Measurements from ENCODE around the gene DUS1L. TPM values are rescaled to one million over a fixed set of nuclear protein-coding genes. Genes with fewer than 3 reads are reported as not detected.

Gene DUS1L
- total and polyA plus RNA-seq, 2 donors (not counting 1 experiment from before 2014, with no cell fraction given): 109 to 241 TPM

DNA sequence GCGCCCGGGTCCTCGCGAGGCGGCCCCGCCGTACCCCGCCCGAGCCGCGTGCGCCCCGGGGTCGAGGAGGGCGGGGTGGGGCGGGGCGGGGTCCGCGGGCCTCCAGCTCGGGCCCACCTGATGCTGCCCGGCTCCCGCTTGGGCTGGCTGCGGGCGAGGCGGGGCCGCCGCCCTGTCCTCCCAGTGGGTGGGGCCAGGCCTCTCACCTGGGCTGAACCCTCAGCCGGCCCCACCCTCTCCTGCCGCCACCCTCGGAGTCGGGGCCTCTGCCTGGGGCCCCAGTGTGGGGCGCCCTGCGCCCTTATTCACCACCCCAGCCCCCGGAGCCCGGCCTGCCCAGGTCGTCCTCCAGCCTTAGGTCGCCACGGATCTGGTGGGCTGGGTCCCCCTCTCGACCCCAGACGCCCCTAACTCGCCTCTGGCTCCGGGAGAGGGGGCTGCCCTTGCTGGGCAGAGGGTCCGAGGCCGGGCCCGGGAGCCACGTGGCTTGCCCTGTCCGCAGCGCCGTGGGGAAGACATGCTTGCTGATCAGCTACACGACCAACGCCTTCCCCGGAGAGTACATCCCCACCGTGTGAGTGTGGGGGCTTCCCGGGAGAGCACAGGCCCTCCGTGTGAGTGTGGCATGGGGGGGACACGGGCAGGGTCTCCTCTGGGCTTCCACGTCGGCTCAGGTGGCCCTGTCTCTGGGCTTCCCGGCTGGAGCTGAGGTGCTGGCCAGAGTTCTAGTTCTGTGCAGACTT is 33.5 kb downstream of the DUS1L start:
- no peak for DNase-seq
- peak overlapping the region; percentile 76 for H3K4me3 Mint-ChIP-seq
- WGBS (ENCODE audit: insufficient coverage): 15% methylated on average over 59 of the region's 59 CpGs
- H3K9ac ChIP-seq (ENCODE audit: low read length): no peak overlapping the region
- H4K20me1 ChIP-seq (ENCODE audit: control insufficient read depth, insufficient read depth, low read length, poor library complexity, severe bottlenecking): peaks cover 52% of the 10 kb centered on the region
- no peaks in the 10 kb centered on the region for H3K9me3 Mint-ChIP-seq (ENCODE audit: insufficient read depth)
- H3K4me2 ChIP-seq (replicated peaks; ENCODE audit: low read depth, low read length, poor library complexity, severe bottlenecking): peak overlapping the region; percentile 66
- peaks cover 14% of the 10 kb centered on the region for H3K79me2 ChIP-seq (ENCODE audit: control insufficient read depth, insufficient read depth, low read length)
- peaks cover 29 to 34% of the 10 kb centered on the region in 2 donors for H3K4me1 ChIP-seq (ENCODE audit: control insufficient read depth in 2 of 2, insufficient read depth in 2 of 2, low read length in 2 of 2)
- TF ChIP-seq CTCF (IDR thresholded peaks at IDR 0.05) (no peak), EZH2 (IDR thresholded peaks at IDR 0.05; ENCODE audit: borderline replicate concordance, insufficient read depth, low read depth, low read length, poor library complexity, severe bottlenecking) (no peak)
- H3K27ac Mint-ChIP-seq: no peak overlapping the region
- no peaks in the 10 kb centered on the region for H3K27me3 Mint-ChIP-seq
- no peak overlapping the region for H2AFZ ChIP-seq (ENCODE audit: insufficient read depth, low read depth, low read length, poor library complexity, severe bottlenecking)
- H3K36me3 ChIP-seq (replicated peaks in 1 of 2; ENCODE audit: control extremely low read depth in 1 of 2, control insufficient read depth in 1 of 2, extremely low read depth in 1 of 2, insufficient read depth in 2 of 2, low read length in 1 of 2): no peaks in the 10 kb centered on the region
- intact Hi-C loops (cut with micrococcal nuclease): loop anchor here (10.0 kb wide), 1 partner anchor 523 kb away; no protein-coding TSS in a partner anchor
- peaks cover 0 to 39% (median 3%) of the 10 kb centered on the region in 4 experiments for H3K27me3 ChIP-seq (replicated peaks in 1 of 4; ENCODE audit: control extremely low read depth in 1 of 4, control insufficient read depth in 3 of 4, insufficient read depth in 4 of 4, low read length in 3 of 4)
- ChIA-PET POLR2A (interaction anchor here (0.8 kb wide), 1 partner anchor 19 kb away, joined by 3 read pairs; no protein-coding TSS in a partner anchor), CTCF (interaction anchor here (1.5 kb wide), 1 partner anchor 73 kb away, joined by 4 read pairs; no protein-coding TSS in a partner anchor)
- peak overlapping the region in 2 of 5 experiments; percentile 11 to 19 for H3K4me3 ChIP-seq (ENCODE audit: control extremely low read depth in 1 of 5, extremely low read depth in 1 of 5, insufficient read depth in 1 of 5, low read depth in 2 of 5, low read length in 4 of 5)
- H3K4me1 Mint-ChIP-seq: peaks cover 21% of the 10 kb centered on the region
- ATAC-seq (ENCODE audit: low read depth): peak; percentile 16
- H3K9me3 ChIP-seq (ENCODE audit: control extremely low read depth in 1 of 3, control insufficient read depth in 2 of 3, insufficient read depth in 1 of 3, low read length in 2 of 3): peaks cover 0 to 10% (median 0%) of the 10 kb centered on the region in 3 donors
- H3K27ac ChIP-seq (ENCODE audit: low read length in 2 of 2): no peak overlapping the region
